ENCODE data around the gene TFDP1. TPM values are rescaled to one million over a fixed set of nuclear protein-coding genes. Genes with fewer than 3 reads are reported as not detected.

Gene TFDP1
- polyA plus RNA-seq, 1 experiment: 99.8 TPM

- CTCF ChIA-PET: no interaction called here
- DNase-seq (ENCODE audit: low read depth): no peak
- no peak for TF ChIP-seq CTCF (IDR thresholded peaks at IDR 0.05; ENCODE audit: insufficient read depth, low read depth, low read length)
Measured at GRCh38 chr13:113659337-113659736, 74.8 kb downstream of the TFDP1 start.

GRCh38 chr13:113660066-113660465 is 75.5 kb downstream of the TFDP1 start:
- ChIA-PET CTCF (interaction anchor here (1.0 to 1.4 kb wide), 2 partner anchors 65 to 300 kb away, joined by 5 read pairs; no protein-coding TSS in a partner anchor), POLR2A (no interaction called here)
- no peak for TF ChIP-seq CTCF (IDR thresholded peaks at IDR 0.05; ENCODE audit: insufficient read depth, low read depth, low read length)
- Histone ChIP-seq H3K27me3 (ENCODE audit: control insufficient read depth, insufficient read depth, low read length) (peaks cover 3% of the 10 kb centered on the region; the same call in 1 of the 2 replicates), H3K4me3 (ENCODE audit: low read depth, low read length) (no peak overlapping the region), H3K36me3 (ENCODE audit: control insufficient read depth, insufficient read depth, low read length) (no peaks in the 10 kb centered on the region)
- no peak for DNase-seq (ENCODE audit: low read depth)

More at GRCh38 chr13:113659337-113659736, 74.8 kb downstream of the TFDP1 start:
- H3K4me3 ChIP-seq (ENCODE audit: low read depth, low read length): no peak overlapping the region
- peaks cover 3% of the 10 kb centered on the region; the same call in 1 of the 2 replicates for H3K27me3 ChIP-seq (ENCODE audit: control insufficient read depth, insufficient read depth, low read length)
- H3K36me3 ChIP-seq (ENCODE audit: control insufficient read depth, insufficient read depth, low read length): no peaks in the 10 kb centered on the region
- POLR2A ChIA-PET: no interaction called here

GRCh38 chr13:113661509-113661908 is 77.0 kb downstream of the TFDP1 start:
- Histone ChIP-seq H3K36me3 (ENCODE audit: control insufficient read depth, insufficient read depth, low read length) (no peaks in the 10 kb centered on the region), H3K27me3 (ENCODE audit: control insufficient read depth, insufficient read depth, low read length) (peaks cover 3% of the 10 kb centered on the region; the same call in 1 of the 2 replicates), H3K4me3 (ENCODE audit: low read depth, low read length) (no peak overlapping the region)
- no peak for DNase-seq (ENCODE audit: low read depth)
- no peak for TF ChIP-seq CTCF (IDR thresholded peaks at IDR 0.05; ENCODE audit: insufficient read depth, low read depth, low read length)
- POLR2A ChIA-PET: no interaction called here
- CTCF ChIA-PET: no interaction called here

- DNase-seq (ENCODE audit: low read depth): no peak
- POLR2A ChIA-PET: no interaction called here
- H3K27me3 ChIP-seq (ENCODE audit: control insufficient read depth, insufficient read depth, low read length): peaks cover 3% of the 10 kb centered on the region; the same call in 1 of the 2 replicates
- H3K36me3 ChIP-seq (ENCODE audit: control insufficient read depth, insufficient read depth, low read length): no peaks in the 10 kb centered on the region
- CTCF ChIA-PET: interaction anchor here (1.3 kb wide), 1 partner anchor 61 kb away, joined by 5 read pairs; no protein-coding TSS in a partner anchor
- no peak overlapping the region for H3K4me3 ChIP-seq (ENCODE audit: low read depth, low read length)
- no peak for TF ChIP-seq CTCF (IDR thresholded peaks at IDR 0.05; ENCODE audit: insufficient read depth, low read depth, low read length)
Measured at GRCh38 chr13:113663934-113664333, 79.4 kb downstream of the TFDP1 start.

GRCh38 chr13:113664751-113665596 is 80.4 kb downstream of the TFDP1 start:
- CTCF ChIA-PET: interaction anchor here (0.6 to 0.7 kb wide), 2 partner anchors 17 to 338 kb away, joined by 3 to 4 read pairs; no protein-coding TSS in a partner anchor
- Histone ChIP-seq H3K36me3 (ENCODE audit: control insufficient read depth, insufficient read depth, low read length) (no peaks in the 10 kb centered on the region), H3K27me3 (ENCODE audit: control insufficient read depth, insufficient read depth, low read length) (peaks cover 3% of the 10 kb centered on the region; the same call in 1 of the 2 replicates), H3K4me3 (ENCODE audit: low read depth, low read length) (no peak overlapping the region)
- no peak for TF ChIP-seq CTCF (IDR thresholded peaks at IDR 0.05; ENCODE audit: insufficient read depth, low read depth, low read length)
- POLR2A ChIA-PET: no interaction called here
- no peak for DNase-seq (ENCODE audit: low read depth)
